Measurements from ENCODE around the gene AGBL1.
"Not testable (repeated sequence)": the region's sequence is repeated elsewhere in the genome, so short reads cannot be mapped to it uniquely, and the experiment has no call there.

Gene AGBL1

DNA sequence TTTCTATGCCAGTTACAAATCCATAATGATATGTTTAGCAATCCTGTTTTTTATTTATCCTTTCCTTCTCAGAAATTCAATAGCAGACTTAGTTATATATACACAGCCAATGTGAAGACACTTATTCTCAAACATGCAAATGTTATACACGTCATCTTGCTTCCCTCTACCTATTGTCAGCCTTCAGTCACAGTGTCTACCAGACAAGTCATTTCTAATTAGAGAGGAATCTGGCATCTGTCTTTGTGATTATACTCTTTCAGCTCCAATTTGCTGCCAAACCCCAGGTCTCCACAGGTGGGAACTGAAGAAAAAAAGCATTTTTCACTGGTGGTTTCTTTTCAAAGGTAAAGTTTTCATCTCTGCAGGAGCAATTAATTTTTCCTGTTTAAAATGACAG lies 793.1 kb downstream of the AGBL1 start:
- DNase-seq (ENCODE audit: low read depth in 2 of 2): no peak

DNA sequence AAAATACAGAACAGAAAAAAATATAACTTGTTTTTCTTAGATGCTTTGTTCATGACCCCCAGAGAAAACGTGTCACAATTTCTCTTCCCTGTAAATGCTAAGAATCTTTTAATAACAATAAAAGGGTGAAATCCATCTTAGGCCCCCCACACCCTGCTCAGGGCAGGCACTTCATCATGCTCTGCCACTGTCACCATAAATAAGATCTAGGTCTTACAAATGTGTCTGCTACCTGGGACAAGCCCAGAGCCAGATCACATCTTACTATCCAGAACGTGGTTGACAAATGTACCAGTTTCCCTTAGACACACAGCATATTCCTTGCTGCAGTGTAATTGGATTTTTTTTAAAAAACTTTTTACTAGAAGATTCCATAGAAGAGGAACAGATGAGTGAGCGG lies 795.4 kb downstream of the AGBL1 start:
- DNase-seq (ENCODE audit: low read depth in 2 of 2): no peak

DNA sequence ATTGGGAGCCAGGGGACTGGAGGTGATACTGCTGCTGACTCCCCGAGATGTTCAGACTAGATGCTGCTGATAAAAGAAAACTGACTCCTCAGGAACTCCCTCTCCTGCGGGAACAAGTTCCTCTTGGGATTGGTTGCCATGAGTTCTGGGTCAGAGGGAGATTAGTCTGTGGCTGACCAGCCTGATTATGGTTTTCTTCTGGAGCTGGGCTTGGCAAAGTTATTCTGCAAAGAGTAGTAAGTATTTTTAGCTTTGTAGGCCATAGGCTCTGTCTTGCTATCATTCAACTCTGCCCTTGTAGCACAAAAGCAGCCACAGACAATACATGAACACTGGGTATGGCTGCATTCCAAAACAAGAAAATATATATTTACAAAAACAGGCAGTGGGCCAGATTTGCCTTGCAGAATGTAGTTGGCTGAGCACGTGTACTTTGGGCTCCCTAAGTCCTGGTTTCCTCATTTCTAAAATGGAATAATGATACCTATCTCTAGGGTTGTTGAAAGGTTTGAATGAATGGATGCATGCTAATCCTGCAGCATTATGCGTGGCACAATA lies 796.8 kb downstream of the AGBL1 start:
- DNase-seq (ENCODE audit: low read depth in 2 of 2): no peak

DNA sequence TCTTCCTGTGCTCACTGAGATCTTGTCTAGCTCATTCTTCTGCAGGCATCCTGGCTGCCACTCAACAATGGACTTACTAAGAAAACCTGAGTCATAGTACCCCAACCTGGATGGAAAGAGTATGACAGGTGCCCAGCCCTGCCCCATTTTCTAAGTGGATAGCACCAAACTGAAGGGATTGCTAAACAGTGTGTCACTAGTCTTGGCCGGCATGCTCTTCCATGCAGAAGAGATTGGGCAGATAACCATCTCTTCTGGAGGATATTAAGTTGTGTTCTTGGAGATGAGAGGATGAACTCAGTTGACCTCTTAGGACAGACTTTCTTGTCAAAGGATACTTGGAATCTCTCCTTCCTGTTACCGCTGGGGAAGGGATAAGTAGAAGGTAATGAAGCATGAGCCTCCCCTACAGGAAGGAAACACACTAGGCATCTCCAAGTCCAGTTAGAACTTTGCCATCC lies 797.5 kb downstream of the AGBL1 start:
- no peak for DNase-seq (ENCODE audit: low read depth in 2 of 2)

DNA sequence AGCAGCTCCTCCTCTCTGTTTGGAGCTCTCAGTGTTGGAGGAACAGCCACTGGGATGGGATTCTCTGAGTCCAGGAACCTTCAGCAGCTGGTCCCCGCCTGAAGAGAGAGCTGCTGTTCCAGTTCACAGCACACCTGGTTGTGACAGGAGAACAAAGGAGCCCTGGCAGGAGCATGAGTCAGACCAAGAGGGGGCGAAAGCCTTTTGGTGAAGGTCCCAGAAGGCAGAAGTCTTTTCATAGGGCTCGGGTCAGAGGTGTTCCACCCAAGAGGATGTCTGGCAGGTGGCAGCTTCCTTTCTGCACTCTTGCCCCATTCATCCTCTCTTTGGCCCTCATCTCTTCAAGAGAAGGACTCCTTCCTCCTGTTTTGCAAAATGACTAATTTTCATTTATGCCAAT lies 799.2 kb downstream of the AGBL1 start:
- DNase-seq (ENCODE audit: low read depth in 2 of 2): not testable (repeated sequence)

DNA sequence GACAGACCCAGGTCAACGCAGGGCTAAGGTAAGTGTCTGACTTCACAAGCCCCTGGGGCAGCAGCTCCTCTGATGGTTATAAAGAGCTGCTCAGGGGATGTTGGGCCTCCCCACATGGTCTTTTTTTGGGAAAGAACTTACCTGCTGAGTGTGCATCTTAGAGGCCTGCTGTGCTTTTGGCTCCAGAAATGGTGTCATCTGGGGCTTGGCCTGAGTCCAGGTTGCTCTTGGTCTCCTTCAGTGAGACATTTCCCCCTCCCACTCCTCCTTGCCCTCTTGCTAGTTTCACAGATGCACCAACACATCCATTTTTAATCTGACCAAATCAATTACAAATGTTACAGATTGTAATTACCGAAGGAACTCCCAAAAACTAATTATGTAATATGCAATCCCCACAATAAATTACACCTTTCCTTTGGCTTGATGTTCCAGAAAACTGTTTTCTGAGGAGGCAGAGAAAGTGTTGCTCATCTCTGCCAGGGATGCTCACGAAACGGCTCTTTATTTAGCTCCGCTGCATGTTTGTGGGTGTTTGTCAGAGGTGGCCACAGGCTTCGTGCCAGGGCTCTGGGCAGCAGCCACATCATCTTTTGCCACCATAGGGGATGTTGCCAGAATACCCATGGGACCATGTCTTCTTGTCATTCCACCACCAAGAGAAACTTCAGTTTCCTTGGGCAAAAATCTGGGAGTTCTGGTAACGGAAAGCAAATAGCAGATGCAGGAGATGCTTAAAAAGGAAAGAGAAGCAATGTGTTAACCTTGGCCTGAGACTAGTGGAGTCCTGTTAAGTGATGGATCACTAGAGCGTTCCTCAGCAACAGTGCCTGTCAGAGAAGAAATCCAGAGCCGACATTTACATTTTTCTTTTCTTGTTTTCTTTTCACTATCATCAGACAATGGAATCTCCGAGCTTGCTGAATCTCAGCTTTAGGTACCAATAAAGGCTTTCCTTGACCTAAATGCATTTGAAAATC lies 799.9 kb downstream of the AGBL1 start:
- no peak for DNase-seq (ENCODE audit: low read depth in 2 of 2)

DNA sequence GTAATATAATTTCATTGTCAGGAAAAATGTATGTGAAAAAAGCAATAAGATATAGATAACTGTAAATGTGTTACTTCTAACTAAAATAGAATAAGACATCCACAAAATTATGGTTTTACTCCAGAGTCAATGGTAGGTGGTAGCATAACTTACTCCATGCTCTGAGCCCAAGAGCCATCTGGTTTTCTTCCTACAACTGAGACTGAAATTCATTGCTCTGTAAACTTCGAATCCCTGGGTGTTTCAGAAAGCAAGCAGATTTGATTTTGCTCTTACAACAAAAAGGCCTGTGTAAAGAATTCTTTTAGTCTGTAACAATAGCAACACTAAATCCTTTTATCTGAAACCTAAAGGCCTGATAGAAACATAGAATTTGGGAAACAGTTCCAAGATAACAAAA lies 805.9 kb downstream of the AGBL1 start:
- no peak for DNase-seq (ENCODE audit: low read depth in 2 of 2)

DNA sequence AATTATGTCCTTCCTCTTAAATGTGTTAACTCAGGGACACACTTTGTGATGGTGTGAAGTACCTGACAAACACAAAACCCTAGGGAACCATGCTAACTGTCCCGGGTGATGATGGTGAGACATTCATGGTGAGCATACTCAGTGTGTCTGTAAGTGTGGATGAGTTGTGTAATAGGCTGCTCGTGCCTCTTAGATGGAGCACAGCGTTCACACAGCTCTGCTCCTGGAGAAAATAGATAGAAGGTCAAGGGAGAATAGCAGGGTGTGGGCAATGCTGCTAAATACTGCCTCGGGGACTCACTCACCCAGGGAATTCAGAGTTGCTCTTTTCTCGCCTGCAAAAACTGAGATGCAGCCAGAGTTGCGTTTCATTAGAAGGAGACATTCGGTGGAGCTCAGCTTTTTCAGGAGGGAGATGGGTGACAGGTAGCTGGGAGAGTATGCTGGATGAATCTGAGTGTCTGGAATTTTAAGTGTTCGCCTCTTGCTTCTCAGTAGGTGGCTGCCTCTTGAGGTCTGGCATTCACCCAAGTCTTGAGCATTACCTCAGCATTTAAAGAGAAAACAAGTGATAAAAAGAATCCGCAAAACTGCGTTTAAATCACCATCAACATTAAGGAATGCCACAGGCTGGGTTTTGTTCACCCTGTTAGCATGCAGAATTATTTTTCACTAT lies 813.2 kb downstream of the AGBL1 start:
- no peak for DNase-seq (ENCODE audit: low read depth in 2 of 2)

DNA sequence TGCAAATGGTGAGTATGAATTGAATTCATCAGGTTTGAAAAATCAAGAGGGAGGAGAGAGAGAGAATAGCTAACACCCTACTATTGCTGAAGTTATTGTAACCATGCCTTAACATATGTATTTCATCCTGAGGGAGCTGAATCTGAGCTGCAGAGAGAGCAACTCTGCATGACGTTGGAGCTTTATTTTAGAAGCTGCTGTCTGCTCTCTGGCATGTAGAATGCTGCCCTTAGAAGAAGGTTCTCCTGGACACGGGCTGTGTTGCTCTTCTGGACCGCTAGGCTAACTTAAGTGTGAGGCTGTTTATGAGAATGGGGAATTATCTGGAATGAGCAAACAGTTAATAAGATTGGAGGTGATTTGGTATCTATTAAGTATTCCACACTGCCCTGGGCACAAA lies 814.6 kb downstream of the AGBL1 start:
- DNase-seq (ENCODE audit: low read depth in 2 of 2): no peak

DNA sequence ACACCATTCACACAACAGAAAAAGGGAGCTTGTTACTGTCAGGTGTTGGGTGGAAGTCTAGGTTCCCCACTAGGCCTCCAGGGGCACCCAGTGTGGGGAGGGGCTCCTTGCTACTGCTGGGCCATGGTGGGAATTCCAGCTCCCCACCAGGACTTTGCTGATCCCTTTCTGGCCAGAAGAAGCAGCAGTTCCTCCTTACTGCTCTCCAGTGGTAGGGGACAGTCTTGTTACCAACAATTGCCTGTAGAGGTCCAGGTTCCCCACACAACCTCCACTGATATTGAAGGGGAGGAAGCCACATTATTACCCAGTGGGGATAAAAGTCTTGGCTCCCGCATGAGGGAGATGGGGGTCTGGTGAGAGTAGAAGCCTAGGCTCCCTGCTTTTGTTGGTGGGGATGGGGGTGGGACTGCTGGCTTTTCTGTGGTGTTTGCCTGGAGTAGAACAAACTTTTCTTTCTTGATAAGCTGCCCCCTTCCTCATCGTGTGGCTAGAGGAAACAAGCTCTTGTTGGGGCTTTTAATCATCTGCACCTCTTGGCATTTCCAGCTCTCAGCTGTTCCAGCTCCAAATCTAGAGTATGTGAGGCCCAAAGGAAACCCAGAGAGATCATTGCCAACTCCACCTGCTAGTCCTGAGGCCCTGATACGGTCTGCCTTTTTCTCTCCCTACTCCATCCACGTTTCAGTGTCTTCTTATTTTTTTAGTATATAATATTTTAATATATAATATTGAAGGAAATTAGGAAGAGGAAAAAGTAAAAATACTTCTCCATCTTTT lies 824.2 kb downstream of the AGBL1 start:
- no peak for DNase-seq (ENCODE audit: low read depth in 2 of 2)

DNA sequence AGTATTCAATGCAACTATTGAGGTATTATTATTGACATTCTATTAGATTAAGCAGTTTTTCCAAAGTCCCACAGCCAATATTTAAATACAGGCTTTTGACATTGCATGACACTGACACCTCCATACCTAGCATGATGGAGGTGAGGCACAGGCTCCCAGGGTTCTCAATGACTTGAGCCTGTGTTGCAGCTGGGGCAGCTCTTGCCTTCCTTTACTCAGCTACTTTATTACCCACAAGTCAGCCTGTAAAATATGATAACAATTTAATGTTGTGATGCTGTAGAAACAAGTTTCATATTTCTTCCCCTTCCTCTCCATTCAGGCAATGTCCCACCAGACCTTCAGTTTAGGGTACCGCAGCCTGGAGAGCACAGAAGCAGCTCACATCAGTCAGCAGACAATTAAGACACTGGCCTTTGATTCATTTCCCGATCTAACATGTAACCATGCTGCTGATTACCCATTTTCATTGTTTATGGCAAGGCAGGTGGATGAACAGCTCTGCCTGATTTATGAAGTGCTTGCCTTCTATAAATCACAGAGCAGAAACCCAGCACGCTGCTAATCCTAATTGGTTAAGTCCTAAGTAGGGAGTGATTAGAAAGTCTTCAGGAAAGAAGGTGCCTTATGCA lies 826.1 kb downstream of the AGBL1 start:
- no peak for DNase-seq (ENCODE audit: low read depth in 2 of 2)

DNA sequence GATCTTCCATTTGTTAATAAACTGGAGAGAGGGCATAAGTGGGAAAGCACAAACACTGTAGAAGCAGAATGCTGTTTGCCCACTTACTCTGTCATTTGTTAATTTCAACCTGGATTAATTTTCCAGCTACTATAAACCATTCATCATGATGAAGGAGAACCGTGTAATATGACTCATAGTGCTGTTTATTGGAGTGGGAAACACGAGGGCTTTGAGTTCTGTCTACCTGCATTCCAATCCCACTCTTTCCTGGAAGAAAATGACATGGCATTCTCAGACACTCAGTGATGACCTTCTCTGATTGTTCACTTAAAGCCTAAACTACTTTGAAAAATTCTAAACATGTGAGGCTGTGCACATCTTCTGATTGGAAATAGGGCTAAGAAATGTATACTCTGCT lies 826.7 kb downstream of the AGBL1 start:
- DNase-seq (ENCODE audit: low read depth in 2 of 2): no peak

DNA sequence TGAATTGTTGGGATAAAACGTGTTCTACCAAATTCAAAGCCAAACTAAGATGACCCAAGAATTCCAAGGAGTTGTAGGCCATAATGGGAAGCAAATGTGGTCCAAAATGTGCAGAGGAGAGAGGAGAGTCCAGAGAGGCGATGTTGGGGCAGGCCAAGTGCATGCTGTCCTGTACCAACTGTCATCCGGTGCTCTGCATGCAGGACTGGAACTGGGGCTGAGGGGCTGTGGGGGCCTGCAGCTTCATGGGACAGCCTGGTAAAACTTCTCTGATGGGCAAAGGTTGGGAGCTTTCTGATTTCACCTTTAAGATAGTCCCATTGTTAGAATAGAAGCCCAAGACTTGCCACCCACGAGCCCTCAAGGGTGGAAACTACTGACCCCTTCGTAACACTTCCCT lies 831.4 kb downstream of the AGBL1 start:
- no peak for DNase-seq (ENCODE audit: low read depth in 2 of 2)

DNA sequence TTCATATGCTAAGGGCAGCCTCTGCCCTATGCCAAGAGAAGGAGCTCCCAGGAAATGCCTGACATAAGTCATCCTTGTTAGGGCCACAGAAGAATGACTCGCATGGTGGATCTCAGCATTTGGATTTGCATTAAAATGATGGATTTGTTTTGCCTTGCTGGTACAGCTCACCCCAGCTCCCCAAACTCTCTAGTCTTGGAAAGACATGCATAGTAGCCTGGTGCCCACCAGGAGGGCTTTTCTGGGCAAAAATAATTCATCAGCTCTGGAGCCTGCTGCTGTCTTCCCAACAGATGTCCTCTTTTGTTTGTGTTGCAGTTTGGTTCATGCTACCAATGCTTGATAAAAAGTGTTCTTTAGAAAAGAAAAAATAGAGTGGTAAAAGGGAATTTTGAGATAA lies 833.0 kb downstream of the AGBL1 start:
- DNase-seq (ENCODE audit: low read depth in 2 of 2): no peak

DNA sequence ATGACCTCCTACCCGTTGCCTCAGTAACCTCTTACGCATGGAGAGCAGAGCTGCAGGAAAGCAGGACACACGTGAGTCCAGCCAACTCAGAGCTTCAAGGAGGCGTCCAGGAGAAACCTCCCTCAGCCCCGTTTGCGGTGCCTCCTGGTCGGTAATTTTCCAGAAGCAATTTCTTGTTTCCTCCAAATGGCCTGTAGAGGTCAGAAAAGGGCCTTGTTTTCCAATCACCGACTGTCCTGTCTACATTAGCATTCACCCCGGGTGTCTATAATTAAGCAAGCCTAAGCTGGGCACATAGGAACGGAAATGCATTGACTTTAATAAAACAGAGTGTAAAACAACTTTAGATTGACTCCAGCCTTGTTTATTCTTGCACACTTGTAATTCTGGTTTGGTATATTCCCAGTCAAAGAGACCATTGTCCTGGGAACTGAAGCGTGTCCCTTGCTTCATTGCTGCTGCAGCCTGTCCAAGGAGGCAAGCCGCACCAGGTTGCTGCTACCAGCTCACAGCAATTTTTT lies 836.2 kb downstream of the AGBL1 start:
- DNase-seq (ENCODE audit: low read depth in 2 of 2): no peak

DNA sequence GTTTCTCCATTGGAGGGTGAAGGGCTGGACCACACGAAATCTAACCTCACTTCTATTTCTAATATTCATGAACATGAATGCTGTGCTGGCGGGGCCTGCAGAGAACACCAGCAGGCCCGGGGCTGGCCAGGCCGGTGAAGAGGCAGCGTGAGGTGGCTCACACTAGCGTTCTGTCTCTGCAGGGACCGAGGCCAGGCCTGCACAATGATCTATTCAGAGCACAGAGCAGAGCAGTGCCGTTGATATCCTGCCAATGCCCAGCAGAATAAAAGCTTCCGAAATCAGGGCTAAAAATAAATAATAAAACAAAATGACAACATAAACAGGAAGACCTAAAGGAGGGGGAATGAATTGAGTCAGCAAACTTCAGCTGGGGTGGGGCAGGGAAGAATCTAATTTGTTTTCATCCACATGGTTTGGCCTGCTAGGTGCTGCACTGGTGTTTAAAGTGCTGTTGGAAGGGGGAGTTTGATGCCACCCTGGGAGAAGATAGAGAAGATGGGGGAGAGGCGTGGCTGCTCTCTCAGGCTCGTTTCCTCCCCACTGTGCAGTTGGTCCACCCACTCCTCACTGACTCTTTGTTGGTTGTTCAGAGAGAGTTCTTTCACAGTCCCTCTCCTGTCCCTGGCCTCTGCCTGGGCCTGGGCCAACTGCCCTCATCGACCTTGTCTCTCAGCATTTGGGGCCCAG lies 837.1 kb downstream of the AGBL1 start:
- no peak for DNase-seq (ENCODE audit: low read depth in 2 of 2)

DNA sequence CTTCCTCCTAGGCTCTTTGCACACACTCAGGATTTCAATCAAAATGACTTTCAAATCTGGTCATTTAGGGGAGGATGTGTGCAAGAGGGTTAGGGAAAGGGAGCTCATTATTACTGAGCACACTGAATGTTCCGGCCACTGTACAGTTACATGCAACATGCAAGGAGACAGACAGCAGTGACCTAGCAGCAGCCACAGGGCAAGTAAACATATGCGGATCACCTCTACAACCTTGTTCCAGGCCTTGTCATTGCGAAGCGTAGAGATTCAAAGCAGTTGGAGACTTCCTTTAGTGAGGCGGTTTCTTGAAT lies 837.6 kb downstream of the AGBL1 start:
- DNase-seq (ENCODE audit: low read depth in 2 of 2): no peak

DNA sequence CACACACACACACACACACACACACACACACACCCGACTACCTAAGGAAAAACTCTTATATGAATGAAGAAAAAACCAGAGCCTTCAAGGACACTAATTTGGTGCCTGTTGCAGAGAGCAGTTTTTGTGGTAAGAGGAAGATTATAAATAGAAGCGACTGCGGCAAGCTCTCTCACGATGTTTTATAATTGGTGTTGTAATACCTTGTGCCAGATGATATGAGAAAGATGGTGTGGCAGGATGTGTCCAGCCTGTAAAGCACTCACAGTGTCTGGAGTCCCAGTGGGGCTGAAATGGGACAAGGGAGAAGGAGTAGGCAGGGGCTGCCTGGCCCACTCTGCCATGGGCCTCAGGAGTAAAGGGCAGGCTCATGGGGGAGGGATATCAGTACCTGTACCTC lies 839.9 kb downstream of the AGBL1 start:
- no peak for DNase-seq (ENCODE audit: low read depth in 2 of 2)

DNA sequence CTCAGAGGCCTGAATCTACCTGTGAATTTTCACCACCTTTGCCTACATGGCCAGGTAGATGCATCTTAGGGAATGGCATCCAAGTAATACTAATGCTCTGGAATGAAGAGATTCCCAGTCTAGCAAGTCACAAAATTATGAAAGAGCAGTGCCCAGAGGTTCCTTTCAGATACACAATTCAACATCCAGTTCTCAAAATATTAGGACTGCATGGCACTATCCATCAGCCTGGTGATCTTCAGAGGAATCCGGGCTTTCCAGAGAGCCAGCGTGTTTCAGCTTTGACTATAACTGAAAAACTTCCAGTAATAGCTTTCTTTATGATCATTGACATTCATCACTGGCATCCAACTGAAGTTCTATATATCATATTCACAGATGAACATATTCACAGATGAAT lies 849.8 kb downstream of the AGBL1 start:
- DNase-seq (ENCODE audit: low read depth in 2 of 2): no peak

DNA sequence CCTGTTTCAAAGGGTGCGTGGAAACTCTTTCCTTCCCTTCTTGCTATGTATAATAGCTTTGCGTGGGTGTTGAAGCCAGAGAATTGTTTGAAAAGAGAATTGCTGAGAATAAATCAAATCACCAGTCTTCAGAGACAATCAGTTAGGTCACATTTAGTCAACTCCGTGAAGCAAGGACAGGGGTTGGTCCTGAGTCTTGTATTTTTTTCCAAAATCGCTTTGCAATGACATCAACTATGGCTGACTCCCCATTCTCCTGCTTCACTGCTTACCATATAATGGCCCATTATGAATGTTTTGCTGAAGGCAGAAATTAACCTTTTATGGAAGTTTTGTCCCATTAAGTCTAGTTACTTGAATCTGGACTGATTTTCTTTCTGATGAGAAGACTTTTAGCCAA lies 852.8 kb downstream of the AGBL1 start:
- no peak for DNase-seq (ENCODE audit: low read depth in 2 of 2)

DNA sequence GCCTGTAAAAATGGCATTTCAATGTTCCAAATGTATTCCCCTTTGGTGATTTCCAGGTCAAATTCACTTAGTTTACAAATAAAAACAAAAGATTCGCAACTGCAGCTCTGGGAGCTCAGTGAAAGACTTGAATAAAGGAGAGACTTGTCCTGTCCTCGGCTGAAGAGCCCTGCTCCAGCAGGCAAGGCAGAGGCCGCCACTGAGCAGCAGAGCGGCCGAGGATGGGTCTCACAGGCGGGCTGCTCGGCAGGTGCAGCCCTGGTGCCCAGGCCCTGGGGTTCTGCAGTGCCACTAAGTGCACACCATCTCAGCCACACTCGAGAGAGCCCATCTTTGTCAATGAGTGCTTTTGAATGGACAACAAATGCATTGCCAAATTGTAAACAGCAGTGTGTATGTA lies 856.2 kb downstream of the AGBL1 start:
- no peak for DNase-seq (ENCODE audit: low read depth in 2 of 2)
